Endothelial cell of umbilical vein (primary cell): ENCODE measurements around the gene NFKBIE. TPM values are rescaled to one million over a fixed set of nuclear protein-coding genes. Genes with fewer than 3 reads are reported as not detected.

ENCODE experiments used
- BruUV-seq: library from RNA; stranded (reverse); fragments of 400-500 nt; replicated peaks from 2 replicates; lab custom pipeline; 2021; lab: Mats Ljungman, UMichigan
- CTCF ChIA-PET: fragments of 300-600, 350-600 bp; sonication (Branson Sonifier 250); formaldehyde crosslinking; loops from one replicate; lab custom pipeline; 2021; ENCODE audit warnings: antibody characterized with exemption, inconsistent platforms; lab: Charles Lee
- POLR2A ChIA-PET: fragments of 300-600, 350-600 bp; sonication (Branson Sonifier 250); formaldehyde crosslinking; loops from one replicate; lab custom pipeline; 2021; ENCODE audit warnings: antibody characterized with exemption, inconsistent platforms; lab: Charles Lee
- DNase-seq: peaks from one replicate; pipeline ENCODE4 v3.0.0-alpha.2; 2011; ENCODE audit warnings: low read depth, low spot score
- FAIRE-seq: peaks from 2 replicates; lab custom pipeline; 2011; peaks lifted over from hg19 to GRCh38; lab: Jason Lieb, UNC
- H2AFZ ChIP-seq: 2 replicates; pipeline ENCODE4 v1.6.0; 2012; ENCODE audit warnings: low read depth, low read length, control low read depth, inconsistent platforms
- H3K27ac ChIP-seq: 2 replicates; pipeline ENCODE4 v1.5.1; 2011; ENCODE audit warnings: low read depth, mild to moderate bottlenecking, control low read depth, low read length, moderate library complexity; ENCODE audit not compliant: insufficient read depth
- H3K27me3 ChIP-seq, 2 experiments: 2 replicates each; pipeline versions ENCODE4 v1.6.0 to v1.6.1; 2011; ENCODE audit warnings: low read length in 2 of 2, mixed read lengths in 1 of 2; ENCODE audit not compliant: control insufficient read depth in 2 of 2, insufficient read depth in 2 of 2
- H3K36me3 ChIP-seq, 2 experiments: 2 replicates in 1 of 2; 3 replicates in 1 of 2; pipeline ENCODE4 v1.5.1; 2011; ENCODE audit warnings: low read length in 2 of 2, mild to moderate bottlenecking in 1 of 2, moderate library complexity in 1 of 2; ENCODE audit not compliant: control insufficient read depth in 2 of 2, insufficient read depth in 2 of 2; ENCODE audit errors: extremely low read depth in 1 of 2
- H3K4me1 ChIP-seq: 3 replicates; pipeline ENCODE4 v1.5.1; 2011; ENCODE audit warnings: mild to moderate bottlenecking, low read length; ENCODE audit not compliant: control insufficient read depth, insufficient read depth; ENCODE audit errors: extremely low read depth
- H3K4me2 ChIP-seq: 2 replicates; pipeline ENCODE4 v1.6.1; 2011; ENCODE audit warnings: low read length, control low read depth, mixed read lengths; ENCODE audit not compliant: insufficient read depth
- H3K4me3 ChIP-seq, 3 experiments: fragments of 200-600 bp in 1 of 3; sonication (generic), shearing (Covaris generic) in 1 of 3; replicated peaks in 1 of 3; 2 replicates each; pipeline ENCODE4 v1.5.1; 2011 to 2016; ENCODE audit warnings: control low read depth in 3 of 3, low read length in 3 of 3, mild to moderate bottlenecking in 2 of 3, inconsistent platforms in 1 of 3, low read depth in 1 of 3, moderate library complexity in 1 of 3; ENCODE audit not compliant: insufficient read depth in 1 of 3
- H3K79me2 ChIP-seq: 2 replicates; pipeline ENCODE4 v1.6.0; 2012; ENCODE audit warnings: low read length, inconsistent platforms; ENCODE audit not compliant: control insufficient read depth, insufficient read depth
- H3K9ac ChIP-seq: replicated peaks from 2 replicates; pipeline ENCODE3; 2011; ENCODE audit warnings: low read length, control low read depth; ENCODE audit not compliant: insufficient read depth; ENCODE audit errors: extremely low read depth
- H3K9me1 ChIP-seq: replicated peaks from 3 replicates; pipeline ENCODE4 v1.6.0; 2011; ENCODE audit warnings: mild to moderate bottlenecking, low read length; ENCODE audit not compliant: control insufficient read depth, insufficient read depth; ENCODE audit errors: extremely low read depth
- H3K9me3 ChIP-seq: replicated peaks from 2 replicates; pipeline ENCODE4 v1.5.1; 2012; ENCODE audit warnings: low read length, inconsistent platforms; ENCODE audit not compliant: control insufficient read depth, insufficient read depth
- H4K20me1 ChIP-seq: replicated peaks from 2 replicates; pipeline ENCODE3; 2011; ENCODE audit warnings: mild to moderate bottlenecking, low read length; ENCODE audit not compliant: control insufficient read depth, insufficient read depth; ENCODE audit errors: extremely low read depth
- EZH2 ChIP-seq: IDR thresholded peaks from 2 replicates; pipeline ENCODE4 v1.6.1; 2012; ENCODE audit warnings: borderline replicate concordance, low read depth, mild to moderate bottlenecking, moderate library complexity, low read length, inconsistent platforms; ENCODE audit not compliant: severe bottlenecking
- FOS ChIP-seq: IDR thresholded peaks from 2 replicates; pipeline ENCODE4 v1.6.1; 2011; ENCODE audit warnings: mild to moderate bottlenecking, low read length, moderate library complexity, borderline replicate concordance; ENCODE audit not compliant: insufficient read depth
- GATA2 ChIP-seq: IDR thresholded peaks from 2 replicates; pipeline ENCODE4 v1.7.0; 2011; ENCODE audit warnings: low read depth, mild to moderate bottlenecking, moderate library complexity, mixed read lengths, low read length; ENCODE audit not compliant: insufficient read length, insufficient read depth
- JUN ChIP-seq: IDR thresholded peaks from 2 replicates; pipeline ENCODE4 v1.6.1; 2011; ENCODE audit warnings: borderline replicate concordance, low read depth; ENCODE audit not compliant: insufficient read length, insufficient read depth
- MAX ChIP-seq: IDR thresholded peaks from 2 replicates; pipeline ENCODE4 v1.6.1; 2011; ENCODE audit not compliant: insufficient read depth, insufficient read length
- MYC ChIP-seq: IDR thresholded peaks from one replicate; pipeline ENCODE4 v1.6.1; 2011; ENCODE audit warnings: mild to moderate bottlenecking, low read depth, low read length
- POLR2A ChIP-seq: IDR thresholded peaks from 2 replicates; pipeline ENCODE4 v1.6.1; 2012; ENCODE audit warnings: low read depth, mild to moderate bottlenecking, control low read depth, low read length
- POLR2AphosphoS5 ChIP-seq: IDR thresholded peaks from 2 replicates; pipeline ENCODE4 v1.6.1; 2012; ENCODE audit warnings: low read depth, mild to moderate bottlenecking, control low read depth, low read length, moderate library complexity; ENCODE audit not compliant: insufficient read depth
- dilution Hi-C: fragments of 300-500 bp; cut with MboI; formaldehyde crosslinking; loops from one replicate; pipeline ENCODE4 v1.15.0; 2019; ENCODE audit warnings: low sequenced_read_pairs; ENCODE audit not compliant: extremely low pct_ligation_motif_present
- intact Hi-C: fragments of 100-400 bp; cut with micrococcal nuclease; formaldehyde crosslinking; loops from one replicate; pipeline ENCODE4 v1.10.0; 2022
- polyA plus RNA-seq, 4 experiments: library from polyadenylated mRNA; depleted of rRNA in 3 of 4; stranded (reverse) in 3 of 4; unstranded in 1 of 4; fragments of >200 nt; gene quantifications; 2 replicates each; pipeline versions ENCODE4 v1.2.1 to v1.2.3, GENCODE V29; 2011 to 2012; ENCODE audit warnings: missing spikeins in 1 of 4
- total RNA-seq: library from RNA; stranded (reverse); gene quantifications from 2 replicates; pipeline ENCODE4 v1.2.3, GENCODE V29; 2021

The NFKBIE gene
- total and polyA plus RNA-seq, 2 donors (not counting 3 experiments of a cell fraction or from before 2014, with no cell fraction given): 19.0 to 22.6 TPM

GRCh38 chr6:44307217-44307616 is 41.9 kb upstream of the NFKBIE start:
- intact Hi-C loops: no loop called here
- CTCF ChIA-PET: interaction anchor here (0.7 to 4.5 kb wide), 4 partner anchors 9 to 50 kb away, joined by 3 to 83 read pairs (median 4); partner anchors contain the start of genes SLC35B2 and TMEM151B
- H3K36me3 ChIP-seq: peaks cover 11 to 52% of the 10 kb centered on the region in 2 experiments
- peaks cover 4% of the 10 kb centered on the region for H3K4me1 ChIP-seq
- TF ChIP-seq FOS: no peak
- TF ChIP-seq POLR2A: no peak
- TF ChIP-seq GATA2: no peak
- no peak for DNase-seq
- no peaks in the 10 kb centered on the region for H4K20me1 ChIP-seq
- H3K27ac ChIP-seq: no peak overlapping the region
- no peak for FAIRE-seq
- no TSS peak for BruUV-seq
- no peaks in the 10 kb centered on the region for H3K9me3 ChIP-seq
- H3K9ac ChIP-seq: no peak overlapping the region
- H3K4me2 ChIP-seq: no peak overlapping the region
- dilution Hi-C loops: no loop called here
- H3K27me3 ChIP-seq: no peaks in the 10 kb centered on the region
- POLR2A ChIA-PET: no interaction called here
- H3K9me1 ChIP-seq: no peaks in the 10 kb centered on the region
- no peak overlapping the region for H2AFZ ChIP-seq
- H3K4me3 ChIP-seq: no peak overlapping the region
- peaks cover 3% of the 10 kb centered on the region for H3K79me2 ChIP-seq

- CTCF ChIA-PET: interaction anchor here (2.6 to 4.5 kb wide), 2 partner anchors 37 to 210 kb away, joined by 12 to 83 read pairs; partner anchors contain the start of gene TMEM151B
Observed at GRCh38 chr6:44306710-44307109, 41.4 kb upstream of the NFKBIE start.

More at GRCh38 chr6:44306710-44307109, 41.4 kb upstream of the NFKBIE start:
- Histone ChIP-seq H3K9me3 (no peaks in the 10 kb centered on the region), H3K36me3 (peaks cover 15 to 57% of the 10 kb centered on the region in 2 experiments), H3K4me2 (no peak overlapping the region), H3K9ac (no peak overlapping the region), H4K20me1 (no peaks in the 10 kb centered on the region), H3K9me1 (no peaks in the 10 kb centered on the region), H3K27ac (no peak overlapping the region), H3K79me2 (no peaks in the 10 kb centered on the region), H3K4me1 (no peaks in the 10 kb centered on the region), H3K4me3 (no peak overlapping the region), H3K27me3 (no peaks in the 10 kb centered on the region), H2AFZ (no peak overlapping the region)
- FAIRE-seq (no peak), DNase-seq (no peak)
- intact Hi-C loops (no loop called here), dilution Hi-C loops (no loop called here)
- POLR2A ChIA-PET: no interaction called here
- BruUV-seq: no TSS peak
- no peak for TF ChIP-seq MAX
- no peak for TF ChIP-seq POLR2AphosphoS5
- no peak for TF ChIP-seq GATA2
- TF ChIP-seq FOS: no peak
- TF ChIP-seq EZH2: no peak
- no peak for TF ChIP-seq JUN
- no peak for TF ChIP-seq POLR2A
- no peak for TF ChIP-seq MYC
